Smooth muscle cell (in vitro differentiated cells): ENCODE data around the gene RENBP. TPM values are rescaled to one million over a fixed set of nuclear protein-coding genes. Genes with fewer than 3 reads are reported as not detected.

Experiments
- DNase-seq: peaks from one replicate; lab custom pipeline; 2025; ENCODE audit not compliant: unreplicated experiment; lab: John Stamatoyannopoulos, UW
- H2AFZ ChIP-seq: fragments of 200-600 bp; sonication (generic); 2 replicates; pipeline ENCODE4 v1.6.0; 2016; ENCODE audit warnings: antibody characterized with exemption, low read depth, mild to moderate bottlenecking
- H3F3A ChIP-seq: fragments of 200-600 bp; sonication (generic); 2 replicates; pipeline ENCODE4 v1.6.0; 2017; ENCODE audit warnings: antibody characterized with exemption, low read depth
- H3K27ac ChIP-seq: fragments of 200-600 bp; sonication (generic); 2 replicates; pipeline ENCODE4 v1.5.1; 2016; ENCODE audit warnings: low read depth, mild to moderate bottlenecking
- H3K27me3 ChIP-seq: fragments of 200-600 bp; sonication (generic); 2 replicates; pipeline ENCODE4 v1.6.1; 2016; ENCODE audit warnings: low read depth, mild to moderate bottlenecking
- H3K36me3 ChIP-seq: fragments of 200-600 bp; sonication (generic); 2 replicates; pipeline ENCODE4 v1.5.1; 2016; ENCODE audit warnings: low read depth
- H3K4me1 ChIP-seq: fragments of 200-600 bp; sonication (generic); 2 replicates; pipeline ENCODE4 v1.5.1; 2016; ENCODE audit warnings: low read depth
- H3K4me2 ChIP-seq: fragments of 200-600 bp; sonication (generic); 2 replicates; pipeline ENCODE4 v1.6.0; 2016; ENCODE audit warnings: mild to moderate bottlenecking
- H3K4me3 ChIP-seq: fragments of 200-600 bp; sonication (generic); 2 replicates; pipeline ENCODE4 v1.5.1; 2016; ENCODE audit warnings: mild to moderate bottlenecking
- H3K79me2 ChIP-seq: fragments of 200-600 bp; sonication (generic); 2 replicates; pipeline ENCODE4 v1.6.0; 2016; ENCODE audit warnings: low read depth, mild to moderate bottlenecking
- H3K9ac ChIP-seq: fragments of 200-600 bp; sonication (generic); 2 replicates; pipeline ENCODE4 v1.6.0; 2016; ENCODE audit warnings: low read depth
- H3K9me3 ChIP-seq: fragments of 200-600 bp; sonication (generic); replicated peaks from 2 replicates; pipeline ENCODE4 v1.5.1; 2016; ENCODE audit warnings: low read depth
- H4K20me1 ChIP-seq: fragments of 200-600 bp; sonication (generic); 2 replicates; pipeline ENCODE4 v1.6.0; 2016; ENCODE audit warnings: low read depth
- WGBS: methylation state at CpG from one replicate; pipeline ENCODE4 v1.1.7; 2016; ENCODE audit warnings: low lambda C conversion rate; 5-methylcytosine and 5-hydroxymethylcytosine counted together
- polyA plus RNA-seq: library from polyadenylated mRNA; unstranded; fragments of >200 nt; fragmentation: Nextera tagmentation; extraction: Ambion mirVana; gene quantifications from 2 replicates; pipeline ENCODE4 v1.2.1, GENCODE V29; 2016
- total RNA-seq: library from RNA; depleted of rRNA; stranded (reverse); fragments of >200 nt; gene quantifications from 2 replicates; pipeline ENCODE4 v1.2.3, GENCODE V29; 2014
- TF ChIP-seq, protein P1 (sequence below): fragments of 200-600 bp; sonication (generic); IDR thresholded peaks from 2 replicates; pipeline ENCODE4 v1.5.1; 2017; ENCODE audit warnings: borderline replicate concordance, mild to moderate bottlenecking, antibody characterized with exemption; ENCODE audit not compliant: insufficient read depth, poor library complexity, severe bottlenecking

The RENBP gene
- total and polyA plus RNA-seq, 2 experiments from 2014 or later: 0.11 TPM; not detected in 1

DNA sequence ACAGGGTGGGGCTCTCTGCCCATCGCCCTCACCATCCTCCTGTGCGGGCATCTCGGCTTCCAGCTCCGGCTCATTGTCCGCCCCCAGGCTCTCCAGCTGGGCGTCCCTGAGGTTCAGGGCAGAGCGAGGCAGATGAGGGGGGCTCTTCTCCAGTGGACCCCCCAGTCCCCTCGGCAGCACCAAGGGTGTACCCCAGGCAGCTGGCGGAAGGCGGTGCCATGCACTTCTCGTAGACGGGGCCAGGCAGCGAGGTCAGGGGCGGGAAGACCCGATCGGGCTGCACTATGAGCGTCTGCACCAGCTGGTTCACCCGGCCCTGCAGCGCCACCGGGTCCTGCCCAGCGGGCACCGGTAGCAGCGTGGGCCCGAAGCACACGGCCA lies 34.5 kb downstream of the RENBP start:
- Histone ChIP-seq H3K9ac (no peak overlapping the region), H3K27ac (no peak overlapping the region), H3K4me1 (no peaks in the 10 kb centered on the region), H3K4me3 (no peak overlapping the region), H3K9me3 (no peaks in the 10 kb centered on the region), H3F3A (no peaks in the 10 kb centered on the region), H3K79me2 (no peaks in the 10 kb centered on the region), H3K4me2 (no peak overlapping the region), H2AFZ (no peak overlapping the region), H3K27me3 (no peaks in the 10 kb centered on the region), H4K20me1 (no peaks in the 10 kb centered on the region), H3K36me3 (no peaks in the 10 kb centered on the region)
- no peak for DNase-seq
- TF ChIP-seq, protein P1, sequence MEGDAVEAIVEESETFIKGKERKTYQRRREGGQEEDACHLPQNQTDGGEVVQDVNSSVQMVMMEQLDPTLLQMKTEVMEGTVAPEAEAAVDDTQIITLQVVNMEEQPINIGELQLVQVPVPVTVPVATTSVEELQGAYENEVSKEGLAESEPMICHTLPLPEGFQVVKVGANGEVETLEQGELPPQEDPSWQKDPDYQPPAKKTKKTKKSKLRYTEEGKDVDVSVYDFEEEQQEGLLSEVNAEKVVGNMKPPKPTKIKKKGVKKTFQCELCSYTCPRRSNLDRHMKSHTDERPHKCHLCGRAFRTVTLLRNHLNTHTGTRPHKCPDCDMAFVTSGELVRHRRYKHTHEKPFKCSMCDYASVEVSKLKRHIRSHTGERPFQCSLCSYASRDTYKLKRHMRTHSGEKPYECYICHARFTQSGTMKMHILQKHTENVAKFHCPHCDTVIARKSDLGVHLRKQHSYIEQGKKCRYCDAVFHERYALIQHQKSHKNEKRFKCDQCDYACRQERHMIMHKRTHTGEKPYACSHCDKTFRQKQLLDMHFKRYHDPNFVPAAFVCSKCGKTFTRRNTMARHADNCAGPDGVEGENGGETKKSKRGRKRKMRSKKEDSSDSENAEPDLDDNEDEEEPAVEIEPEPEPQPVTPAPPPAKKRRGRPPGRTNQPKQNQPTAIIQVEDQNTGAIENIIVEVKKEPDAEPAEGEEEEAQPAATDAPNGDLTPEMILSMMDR: no peak
- WGBS: 91% methylated on average over 24 of the region's 25 CpGs

DNA sequence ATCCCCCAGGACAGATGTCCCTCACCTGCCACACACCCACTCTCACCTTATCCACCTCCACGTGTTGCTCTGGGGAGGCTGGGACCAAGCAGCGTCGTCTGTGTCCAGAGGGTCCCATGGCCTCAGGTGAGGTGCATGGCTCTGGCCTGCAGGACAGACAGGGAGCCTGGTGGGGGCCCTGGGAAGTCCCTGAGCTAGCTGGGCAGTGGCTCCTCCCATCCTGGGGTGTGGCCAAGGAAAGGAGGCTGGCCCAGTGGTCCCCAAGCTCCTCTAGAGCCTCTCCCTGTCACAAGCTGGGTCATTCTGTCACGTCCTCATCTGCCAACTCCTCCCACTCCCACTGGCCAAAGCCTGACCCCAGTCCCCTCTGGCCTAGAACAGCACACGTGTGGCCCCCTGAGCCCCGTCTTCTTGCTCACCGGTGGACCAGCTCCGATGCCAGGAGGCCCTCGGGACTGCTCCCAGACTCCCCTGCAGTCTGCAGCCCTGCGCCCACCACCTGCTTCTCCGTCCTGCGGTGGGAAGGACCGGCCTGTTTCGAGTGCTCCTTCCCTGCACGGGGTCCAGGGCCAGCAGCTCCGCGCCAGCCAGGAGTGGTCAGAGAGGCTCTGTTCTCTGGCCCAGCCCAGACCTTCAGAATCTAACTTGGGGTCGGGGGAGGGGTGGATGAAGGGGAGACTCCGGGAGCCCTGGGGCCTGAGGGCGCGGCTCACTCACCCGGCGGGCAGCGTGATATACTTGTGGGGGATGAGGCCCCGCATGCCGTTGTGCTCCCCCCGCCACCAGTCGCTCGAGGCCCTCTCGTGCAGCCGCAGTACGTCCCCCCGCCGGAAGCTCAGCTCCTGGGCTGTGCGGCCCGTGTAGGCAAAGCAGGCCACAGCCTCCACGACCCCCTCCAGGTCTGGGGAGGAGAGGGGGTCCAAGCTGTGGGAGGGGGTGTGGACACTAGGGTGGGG lies 35.1 kb downstream of the RENBP start:
- no peaks in the 10 kb centered on the region for H3K79me2 ChIP-seq
- H3K4me2 ChIP-seq: no peak overlapping the region
- no peaks in the 10 kb centered on the region for H3K36me3 ChIP-seq
- no peaks in the 10 kb centered on the region for H3F3A ChIP-seq
- 83% methylated on average over 21 of the region's 37 CpGs for WGBS
- no peak overlapping the region for H3K9ac ChIP-seq
- no peak overlapping the region for H3K27ac ChIP-seq
- no peaks in the 10 kb centered on the region for H4K20me1 ChIP-seq
- TF ChIP-seq, protein P1: no peak
- H3K27me3 ChIP-seq: no peaks in the 10 kb centered on the region
- no peak for DNase-seq
- no peak overlapping the region for H2AFZ ChIP-seq
- no peak overlapping the region for H3K4me3 ChIP-seq
- no peaks in the 10 kb centered on the region for H3K4me1 ChIP-seq
- no peaks in the 10 kb centered on the region for H3K9me3 ChIP-seq

DNA sequence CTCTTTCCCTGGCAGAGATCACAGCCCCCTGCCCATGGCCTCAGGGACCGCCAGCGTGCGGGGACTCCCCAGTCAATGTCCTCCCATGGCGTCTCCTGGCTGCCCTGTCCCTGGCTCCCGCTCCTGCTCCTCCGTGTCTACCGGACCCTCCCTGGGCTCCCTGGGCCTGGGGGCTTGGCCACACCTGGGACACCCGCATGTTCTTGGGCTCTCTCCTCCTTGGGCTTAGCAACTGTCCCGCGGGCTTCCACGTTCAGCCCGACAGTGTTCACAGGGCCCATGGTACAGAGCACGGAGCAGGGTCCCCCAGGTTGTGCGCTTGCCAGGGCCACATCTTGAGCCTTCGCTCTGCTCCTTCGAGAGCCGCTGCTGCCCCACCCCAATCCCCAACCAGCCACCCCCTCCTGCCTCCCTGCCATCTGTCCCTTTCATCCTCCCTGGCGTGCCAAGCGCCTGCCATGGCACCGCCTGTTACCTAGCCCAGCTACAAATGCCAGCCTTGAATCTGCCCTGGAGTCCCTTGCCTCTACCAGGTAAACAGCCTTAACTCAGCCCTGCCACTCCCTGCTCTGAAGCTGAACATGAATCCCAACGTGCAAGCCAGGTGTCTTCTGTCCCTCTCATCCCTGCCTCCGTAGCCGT lies 36.1 kb downstream of the RENBP start:
- TF ChIP-seq, protein P1: no peak
- Histone ChIP-seq H3K4me2 (no peak overlapping the region), H3K79me2 (no peaks in the 10 kb centered on the region), H3K27ac (no peak overlapping the region), H3K9ac (no peak overlapping the region), H3K36me3 (no peaks in the 10 kb centered on the region), H3K4me1 (no peaks in the 10 kb centered on the region), H4K20me1 (no peaks in the 10 kb centered on the region), H3K9me3 (no peaks in the 10 kb centered on the region), H3K27me3 (no peaks in the 10 kb centered on the region), H3K4me3 (no peak overlapping the region), H3F3A (no peaks in the 10 kb centered on the region), H2AFZ (no peak overlapping the region)
- 93% methylated on average over 22 of the region's 23 CpGs for WGBS
- no peak for DNase-seq
